IMR-90 (cell line): ENCODE results near the gene URB1. TPM values are rescaled to one million over a fixed set of nuclear protein-coding genes. Genes with fewer than 3 reads are reported as not detected.

ENCODE experiments used
- ATAC-seq: fragments of 200-7000 bp; cut with Tn5 transposase; 2 replicates; pipeline ENCODE4 v1.9.1; 2020; ENCODE audit warnings: low read depth, mild to moderate bottlenecking, moderate library complexity
- BruUV-seq: library from RNA; stranded (reverse); fragments of 400-500 nt; replicated peaks from 2 replicates; lab custom pipeline; 2021; lab: Mats Ljungman, UMichigan
- CTCF ChIA-PET: fragments of 300-600 bp; formaldehyde crosslinking; extraction: SDS; loops from one replicate; lab custom pipeline; 2021; ENCODE audit warnings: antibody characterized with exemption; lab: Yijun Ruan, JAX
- POLR2A ChIA-PET: fragments of 300-600 bp; sonication (Branson Sonifier 250); formaldehyde crosslinking; loops from one replicate; lab custom pipeline; 2022; ENCODE audit warnings: antibody characterized with exemption; ENCODE audit not compliant: unreplicated experiment; lab: Charles Lee
- DNase-seq: peaks from one replicate; pipeline ENCODE4 v3.0.0; 2013
- H2AFZ ChIP-seq: replicated peaks from 2 replicates; pipeline ENCODE3; 2013; ENCODE audit warnings: low read length, mild to moderate bottlenecking; ENCODE audit not compliant: poor library complexity
- H2AK5ac ChIP-seq: 2 replicates; pipeline ENCODE4 v1.6.1; 2013; ENCODE audit warnings: low read depth, low read length, inconsistent platforms
- H2AK9ac ChIP-seq: replicated peaks from 2 replicates; pipeline ENCODE3; 2013; ENCODE audit warnings: mild to moderate bottlenecking, low read depth, low read length, moderate library complexity; ENCODE audit not compliant: poor library complexity
- H2BK120ac ChIP-seq: 2 replicates; pipeline ENCODE4 v1.6.1; 2013; ENCODE audit warnings: low read depth, low read length, inconsistent platforms
- H2BK15ac ChIP-seq: 3 replicates; pipeline ENCODE4 v1.6.1; 2013; ENCODE audit warnings: low read depth, low read length, inconsistent platforms
- H2BK20ac ChIP-seq: 2 replicates; pipeline ENCODE4 v1.6.1; 2013; ENCODE audit warnings: low read depth, mild to moderate bottlenecking, inconsistent platforms, low read length, moderate library complexity
- H2BK5ac ChIP-seq: 2 replicates; pipeline ENCODE4 v1.6.1; 2013; ENCODE audit warnings: mild to moderate bottlenecking, low read depth, low read length, inconsistent platforms; ENCODE audit not compliant: poor library complexity, severe bottlenecking
- H3K14ac ChIP-seq: replicated peaks from 2 replicates; pipeline ENCODE4 v1.6.1; 2013; ENCODE audit warnings: low read depth, low read length, inconsistent platforms
- H3K18ac ChIP-seq: 2 replicates; pipeline ENCODE4 v1.6.1; 2013; ENCODE audit warnings: low read depth, low read length, control low read depth
- H3K23ac ChIP-seq: 2 replicates; pipeline ENCODE4 v1.6.1; 2013; ENCODE audit warnings: low read depth, low read length, inconsistent platforms
- H3K27ac ChIP-seq: 2 replicates; pipeline ENCODE4 v1.5.1; 2013; ENCODE audit warnings: mild to moderate bottlenecking, control low read depth, low read length; ENCODE audit not compliant: insufficient read depth
- H3K27me3 ChIP-seq: 2 replicates; pipeline ENCODE4 v1.6.1; 2013; ENCODE audit warnings: low read length; ENCODE audit not compliant: control insufficient read depth, insufficient read depth
- H3K36me3 ChIP-seq: 2 replicates; pipeline ENCODE4 v1.6.1; 2013; ENCODE audit warnings: low read length, mixed read lengths; ENCODE audit not compliant: control insufficient read depth, insufficient read depth
- H3K4ac ChIP-seq: 2 replicates; pipeline ENCODE4 v1.6.1; 2013; ENCODE audit warnings: low read depth, low read length, inconsistent platforms
- H3K4me1 ChIP-seq: 2 replicates; pipeline ENCODE4 v1.6.1; 2013; ENCODE audit warnings: low read length, mixed read lengths; ENCODE audit not compliant: control insufficient read depth, insufficient read depth
- H3K4me2 ChIP-seq: 2 replicates; pipeline ENCODE4 v1.6.1; 2013; ENCODE audit warnings: low read depth, mild to moderate bottlenecking, control low read depth, low read length, moderate library complexity
- H3K4me3 ChIP-seq: 2 replicates; pipeline ENCODE4 v1.5.1; 2013; ENCODE audit warnings: low read depth, mild to moderate bottlenecking, control low read depth, low read length, moderate library complexity; ENCODE audit not compliant: insufficient read depth
- H3K56ac ChIP-seq: 2 replicates; pipeline ENCODE4 v1.6.1; 2013; ENCODE audit warnings: low read length, inconsistent platforms; ENCODE audit not compliant: insufficient read depth; ENCODE audit errors: extremely low read depth
- H3K79me1 ChIP-seq, 2 experiments: 2 replicates each; pipeline ENCODE4 v1.6.1; 2013; ENCODE audit warnings: low read length in 2 of 2, inconsistent platforms in 1 of 2, low read depth in 1 of 2
- H3K9ac ChIP-seq: 2 replicates; pipeline ENCODE4 v1.6.1; 2013; ENCODE audit warnings: low read depth, low read length, control low read depth
- H3K9me1 ChIP-seq: 2 replicates; pipeline ENCODE4 v1.6.1; 2013; ENCODE audit warnings: low read length, inconsistent platforms; ENCODE audit not compliant: insufficient read depth
- H3K9me3 ChIP-seq: 2 replicates; pipeline ENCODE4 v1.6.1; 2013; ENCODE audit warnings: low read length; ENCODE audit not compliant: control insufficient read depth, insufficient read depth
- H4K20me1 ChIP-seq: 2 replicates; pipeline ENCODE4 v1.6.1; 2013; ENCODE audit warnings: low read length, inconsistent platforms; ENCODE audit not compliant: insufficient read depth
- H4K5ac ChIP-seq: 2 replicates; pipeline ENCODE4 v1.6.1; 2013; ENCODE audit warnings: mild to moderate bottlenecking, low read depth, low read length, control low read depth
- H4K8ac ChIP-seq, 2 experiments: 2 replicates each; pipeline ENCODE4 v1.6.1; 2013; ENCODE audit warnings: low read depth in 2 of 2, low read length in 2 of 2, control low read depth in 1 of 2, inconsistent platforms in 1 of 2
- H4K91ac ChIP-seq: 2 replicates; pipeline ENCODE4 v1.6.1; 2013; ENCODE audit warnings: low read depth, low read length, inconsistent platforms; ENCODE audit not compliant: insufficient read depth
- BHLHE40 ChIP-seq: fragments of 150-350 bp; IDR thresholded peaks from 2 replicates; pipeline ENCODE4 v1.6.1; 2016; ENCODE audit warnings: mild to moderate bottlenecking, low read depth, low read length
- CEBPB ChIP-seq: IDR thresholded peaks from 2 replicates; pipeline ENCODE4 v1.6.1; 2012; ENCODE audit warnings: low read depth, low read length, improper control_type of control experiment
- CTCF ChIP-seq: conservative IDR thresholded peaks from 2 replicates; pipeline ENCODE4 v1.5.1; 2012; ENCODE audit warnings: mild to moderate bottlenecking, low read depth, low read length, improper control_type of control experiment
- FOS ChIP-seq: fragments of 150-350 bp; IDR thresholded peaks from 2 replicates; pipeline ENCODE4 v1.6.1; 2016; ENCODE audit warnings: low read depth, low read length
- MAFK ChIP-seq: IDR thresholded peaks from 2 replicates; pipeline ENCODE4 v1.6.1; 2012; ENCODE audit warnings: low read depth, low read length, improper control_type of control experiment
- MXI1 ChIP-seq: IDR thresholded peaks from 2 replicates; pipeline ENCODE4 v1.6.1; 2012; ENCODE audit warnings: low read depth, mild to moderate bottlenecking, low read length, moderate library complexity, borderline replicate concordance
- NFE2L2 ChIP-seq: fragments of 150-350 bp; IDR thresholded peaks from 2 replicates; pipeline ENCODE4 v1.6.1; 2016; ENCODE audit warnings: low read depth, mild to moderate bottlenecking, low read length
- POLR2A ChIP-seq: IDR thresholded peaks from 2 replicates; pipeline ENCODE4 v1.6.1; 2012; ENCODE audit warnings: mild to moderate bottlenecking, low read depth, low read length
- RCOR1 ChIP-seq: IDR thresholded peaks from 2 replicates; pipeline ENCODE4 v1.6.1; 2012; ENCODE audit warnings: mild to moderate bottlenecking, low read length, improper control_type of control experiment; ENCODE audit not compliant: insufficient replicate concordance
- RFX5 ChIP-seq: IDR thresholded peaks from 2 replicates; pipeline ENCODE4 v1.8.0; 2012; ENCODE audit warnings: low read depth, mild to moderate bottlenecking, low read length, moderate library complexity
- SMC3 ChIP-seq: fragments of 150-350 bp; IDR thresholded peaks from 2 replicates; pipeline ENCODE4 v1.6.1; 2016; ENCODE audit warnings: low read depth, mild to moderate bottlenecking, antibody characterized with exemption, low read length, moderate library complexity
- USF2 ChIP-seq: fragments of 150-350 bp; IDR thresholded peaks from 2 replicates; pipeline ENCODE4 v1.6.1; 2017; ENCODE audit warnings: mild to moderate bottlenecking, antibody characterized with exemption, low read length, low read depth
- WGBS, 2 experiments: methylation state at CpG; one replicate each; pipeline versions ENCODE4 v1.1.5 to v1.1.7; 2013; ENCODE audit warnings: missing lambda C conversion rate in 2 of 2; ENCODE audit not compliant: insufficient read length in 1 of 2; ENCODE audit errors: extremely low coverage in 2 of 2; 5-methylcytosine and 5-hydroxymethylcytosine counted together
- dilution Hi-C: fragments of 300-500 bp; cut with HindIII; formaldehyde crosslinking; loops from one replicate; pipeline ENCODE4 v1.14.3; 2018; ENCODE audit warnings: low sequenced_read_pairs; ENCODE audit not compliant: unreplicated experiment
- in situ Hi-C: fragments of 300-500 bp; cut with MboI; formaldehyde crosslinking; loops from 3 replicates; pipeline ENCODE4 v1.14.3; 2019; ENCODE audit warnings: low sequenced_read_pairs, inconsistent platforms, mixed read lengths
- intact Hi-C: fragments of 100-400 bp; cut with micrococcal nuclease; formaldehyde crosslinking; loops from 2 replicates; pipeline ENCODE4 v1.10.0; 2022
- polyA plus RNA-seq, 3 experiments: library from polyadenylated mRNA; depleted of rRNA; stranded (reverse); fragments of >200 nt; gene quantifications; 2 replicates each; pipeline ENCODE4 v1.2.3, GENCODE V29; 2012; ENCODE audit warnings: low replicate concordance in 1 of 3
- total RNA-seq: library from RNA; depleted of rRNA; stranded (reverse); fragments of >200 nt; gene quantifications from 2 replicates; pipeline ENCODE4 v1.2.3, GENCODE V29; 2012

Gene URB1
- total and polyA plus RNA-seq, 2 of the 4 experiments (the other 2 are of a cell fraction) = 9.2 to 12.7 TPM

- in situ Hi-C loops = no loop called here
- dilution Hi-C loops = no loop called here
Observed at GRCh38 chr21:32298658-32299081, 94.1 kb downstream of the URB1 start, which contains the start of gene MRAP. TSS of gene MRAP (plus strand) at chr21:32298855. CDS start at chr21:32298972, 117 bp downstream.

More at GRCh38 chr21:32298658-32299081, 94.1 kb downstream of the URB1 start, which contains the start of gene MRAP:
- Histone ChIP-seq H3K56ac (no peak within 1 kb of the TSS), H2BK120ac (no peak within 1 kb of the TSS), H3K23ac (no peak within 1 kb of the TSS; the same call in 1 of the 2 replicates), H3K27me3 (no peaks in the 10 kb centered on the region), H4K8ac (no peak within 1 kb of the TSS), H4K20me1 (no peaks in the 10 kb centered on the region), H3K9me3 (no peaks in the 10 kb centered on the region), H3K4ac (no peak within 1 kb of the TSS), H3K9me1 (peaks cover 9% of the 10 kb centered on the region), H2BK5ac (no peak within 1 kb of the TSS), H2AK9ac (no peak within 1 kb of the TSS), H3K79me1 (no peaks in the 10 kb centered on the region), H3K4me1 (peaks cover 2% of the 10 kb centered on the region; the same call in 1 of the 2 replicates), H3K27ac (no peak within 1 kb of the TSS), H4K5ac (no peak within 1 kb of the TSS), H3K4me2 (no peak within 1 kb of the TSS), H3K4me3 (no peak within 1 kb of the TSS), H3K9ac (no peak within 1 kb of the TSS), H2BK15ac (no peak within 1 kb of the TSS), H3K14ac (no peak within 1 kb of the TSS), H3K18ac (no peak within 1 kb of the TSS), H3K36me3 (peaks cover 8% of the 10 kb centered on the region), H4K91ac (no peak within 1 kb of the TSS), H2BK20ac (no peak within 1 kb of the TSS), H2AFZ (no peak within 1 kb of the TSS), H2AK5ac (no peak within 1 kb of the TSS)
- DNase-seq (no peak), ATAC-seq (no peak)
- ChIA-PET POLR2A (no interaction called here), CTCF (no interaction called here)
- intact Hi-C loops = no loop called here
- TF ChIP-seq BHLHE40 = no peak
- TF ChIP-seq CEBPB = no peak
- TF ChIP-seq MAFK = no peak
- TF ChIP-seq FOS = no peak
- TF ChIP-seq RFX5 = no peak
- TF ChIP-seq USF2 = no peak
- no peak for TF ChIP-seq MXI1
- TF ChIP-seq RCOR1 = no peak
- no peak for TF ChIP-seq NFE2L2
- no peak for TF ChIP-seq CTCF
- TF ChIP-seq SMC3 = no peak
- TF ChIP-seq POLR2A = no peak
- WGBS, 2 experiments = 94% methylated on average over 7 of the region's 14 CpGs; no CpG with 5 or more reads in 1 of the 2 experiments
- no TSS peak for BruUV-seq
